Endometrial microvascular endothelial cells (primary cell): ENCODE results near the gene SGCD. TPM values are rescaled to one million over a fixed set of nuclear protein-coding genes. Genes with fewer than 3 reads are reported as not detected.

Source experiments
- in situ Hi-C: cut with HindIII; loops from 2 replicates; pipeline ENCODE4 v1.10.0; 2017; ENCODE audit warnings: low sequenced_read_pairs, low pct_unique_long_range_greater_than_20kb; ENCODE audit errors: inconsistent ontology term
- total RNA-seq: library from RNA; depleted of rRNA; stranded (reverse); fragments of >200 nt; gene quantifications from one replicate; pipeline ENCODE4 v1.2.3, GENCODE V29; 2015; ENCODE audit errors: inconsistent ontology term

Gene SGCD
- total RNA-seq: not detected

DNA sequence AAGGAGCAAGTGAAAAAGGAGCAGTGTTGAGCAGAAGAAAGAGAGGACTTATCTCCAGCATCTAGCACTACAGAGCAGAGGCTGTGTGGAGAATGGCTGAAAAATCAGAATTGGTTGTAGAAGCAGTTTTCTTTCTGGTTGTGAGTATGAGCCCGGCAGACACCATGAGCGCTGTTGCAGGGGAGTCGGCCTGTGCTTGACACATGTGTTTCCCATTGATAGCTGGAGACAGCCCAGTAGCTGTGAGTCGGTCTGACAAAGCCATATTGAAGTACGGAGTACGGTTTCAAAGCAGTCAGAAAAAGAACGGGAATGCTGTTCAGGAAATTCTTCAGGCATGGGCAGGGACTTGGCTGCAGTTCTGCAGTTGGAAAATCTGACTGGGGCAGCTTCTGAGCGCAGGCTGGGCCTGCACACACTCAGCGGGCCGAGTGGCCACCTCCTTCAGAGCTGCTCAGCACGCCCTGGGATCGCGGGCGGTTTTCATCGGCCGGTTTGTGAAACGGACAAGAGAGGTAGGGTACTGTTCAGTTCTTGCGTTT is at the start of gene SGCD:
Gene SGCD (plus strand): TSS at position 447 of the 542 bp plus-strand sequence.
- in situ Hi-C loops: no loop called here

- in situ Hi-C loops: no loop called here
Observed at GRCh38 chr5:156277290-156277689, 49.7 kb upstream of the SGCD start.

DNA sequence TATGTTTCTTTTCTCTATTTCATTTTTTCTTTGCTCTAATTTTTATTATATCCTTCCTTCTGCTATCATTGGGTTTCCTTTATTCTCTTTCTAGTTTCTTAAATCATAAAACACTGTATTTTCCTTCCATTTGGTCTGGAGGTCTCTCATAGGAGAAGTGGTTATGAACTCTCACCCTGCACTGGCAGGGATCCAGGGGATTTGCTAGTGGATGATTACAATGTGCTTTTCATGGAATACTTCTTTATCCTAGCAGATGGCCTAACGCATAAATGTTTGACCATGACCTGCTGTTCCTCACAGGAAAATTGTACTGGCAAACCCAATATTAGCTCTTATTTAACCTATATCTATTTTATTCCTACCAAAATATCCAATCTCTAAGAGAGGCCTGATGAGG is 31.5 kb upstream of the SGCD start:
- in situ Hi-C loops: no loop called here

DNA sequence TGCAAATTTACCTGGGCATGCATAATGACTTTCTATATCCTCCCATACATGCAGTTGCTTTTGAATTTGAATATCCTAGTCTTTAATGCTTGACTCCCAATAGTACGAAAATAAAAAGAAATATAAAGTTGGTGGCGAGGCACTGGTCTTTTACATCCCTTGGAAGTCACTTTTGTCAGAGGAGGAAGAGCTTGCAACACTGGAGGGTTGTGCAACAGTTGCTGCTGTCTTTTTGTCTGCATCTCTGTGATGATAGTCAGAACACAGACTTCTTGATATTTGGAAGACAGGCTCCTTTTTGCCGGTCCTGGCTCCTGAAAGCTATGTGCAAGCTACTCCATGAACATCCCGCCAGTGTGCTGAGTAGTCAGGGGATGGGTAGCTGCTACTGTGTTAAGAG is 16.8 kb upstream of the SGCD start:
- in situ Hi-C loops: no loop called here

- in situ Hi-C loops: no loop called here
Observed at GRCh38 chr5:156312897-156313694, 13.9 kb upstream of the SGCD start.

DNA sequence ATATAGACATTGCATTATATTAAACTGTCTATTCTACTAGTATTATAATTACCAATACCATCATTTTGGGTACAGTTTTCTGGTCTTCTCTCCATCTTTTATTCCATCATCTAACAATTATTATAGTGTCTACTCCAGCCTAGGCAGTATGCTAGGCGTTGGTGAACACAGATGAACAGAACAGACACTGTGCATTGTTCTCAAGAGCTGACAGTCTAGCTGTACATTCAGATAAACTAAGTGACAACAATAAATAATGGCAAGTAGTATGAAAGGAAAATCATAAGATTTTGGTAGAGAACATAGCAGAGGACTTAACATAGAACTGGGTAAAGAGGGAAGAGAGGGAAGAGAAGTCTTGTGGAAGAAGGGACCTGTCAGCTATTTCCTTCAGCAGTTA is 12.5 kb upstream of the SGCD start:
- in situ Hi-C loops: no loop called here

GRCh38 chr5:156322666-156323065 is 4.3 kb upstream of the SGCD start:
- in situ Hi-C loops: no loop called here

GRCh38 chr5:156327296-156327695 is 332 bp downstream of the SGCD start:
- in situ Hi-C loops: no loop called here

DNA sequence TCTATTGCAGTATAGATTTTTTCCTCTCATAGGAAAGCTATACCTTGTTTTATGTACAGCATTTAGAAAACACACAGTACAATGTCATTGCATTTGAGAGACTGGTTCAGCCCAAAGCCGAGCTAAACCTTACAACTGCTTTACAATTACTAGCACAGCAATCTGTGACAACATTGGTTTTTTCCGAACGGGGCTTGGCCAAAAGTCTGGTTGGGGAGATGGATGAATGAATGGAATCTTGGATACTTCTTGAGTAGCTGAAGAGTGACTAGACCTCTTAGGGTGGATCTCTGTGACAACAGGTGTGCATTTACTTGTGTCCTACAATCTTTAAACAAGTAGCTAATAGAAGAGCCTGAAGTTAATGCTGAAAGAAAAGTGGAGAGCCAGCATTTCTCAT is 1.2 kb downstream of the SGCD start:
- in situ Hi-C loops: no loop called here

DNA sequence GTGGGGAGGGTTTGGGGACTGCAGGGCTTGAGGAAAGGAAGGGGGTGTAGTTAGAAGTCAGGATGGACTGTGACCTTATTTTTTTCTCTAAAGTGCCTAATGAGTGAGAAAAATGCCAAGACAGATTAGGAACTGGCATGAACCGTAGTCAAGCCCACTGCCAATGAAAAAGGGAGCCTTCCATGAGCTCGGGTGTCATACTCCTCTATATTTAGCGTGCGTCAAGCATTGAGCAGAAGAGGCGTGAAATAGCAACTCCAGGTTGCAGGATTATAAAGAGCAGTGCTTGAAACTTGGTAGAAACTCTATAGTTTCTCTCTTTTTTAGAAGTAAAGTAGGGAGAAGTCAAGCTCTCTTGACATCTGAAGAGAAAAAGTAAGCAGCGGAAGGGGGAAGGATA is 1.8 kb downstream of the SGCD start:
- in situ Hi-C loops: no loop called here

GRCh38 chr5:156329171-156329611 is 2.2 kb downstream of the SGCD start:
- in situ Hi-C loops: no loop called here

DNA sequence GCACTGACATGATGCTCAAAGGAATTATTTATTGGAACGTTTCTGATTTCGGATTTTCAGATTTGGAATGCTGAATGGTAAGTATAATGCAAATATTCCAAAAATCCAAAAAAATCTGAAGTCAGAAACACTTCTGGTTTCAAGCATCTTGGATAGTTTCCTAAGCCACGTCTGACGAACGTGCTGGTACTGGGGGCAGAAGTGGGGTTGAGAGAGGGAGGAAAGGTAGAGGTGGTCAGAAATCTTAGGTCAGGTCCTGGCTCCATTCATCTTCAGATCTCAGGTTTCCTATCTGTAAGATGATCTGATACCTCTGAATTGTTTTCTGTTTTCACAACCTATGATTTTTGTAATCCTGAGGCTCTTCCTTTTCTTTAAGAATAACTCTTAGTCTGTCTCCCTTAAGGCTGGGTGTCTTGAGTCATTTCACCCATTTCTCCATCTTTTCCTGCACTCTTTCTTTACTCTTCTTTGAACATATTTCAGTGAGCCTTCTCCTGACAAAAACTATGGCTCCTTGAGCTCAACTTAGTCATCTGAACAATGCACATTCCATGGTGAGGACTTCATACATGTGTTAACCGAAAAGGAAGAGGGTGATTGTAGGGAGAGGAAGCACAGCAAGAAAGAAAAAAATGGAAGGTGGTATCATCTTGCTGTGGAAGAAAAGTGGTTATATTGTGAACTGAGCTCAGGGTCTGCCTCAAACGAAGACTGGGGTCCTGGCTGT is 3.3 kb downstream of the SGCD start:
- in situ Hi-C loops: no loop called here

GRCh38 chr5:156331181-156331580 is 4.2 kb downstream of the SGCD start:
- in situ Hi-C loops: no loop called here

DNA sequence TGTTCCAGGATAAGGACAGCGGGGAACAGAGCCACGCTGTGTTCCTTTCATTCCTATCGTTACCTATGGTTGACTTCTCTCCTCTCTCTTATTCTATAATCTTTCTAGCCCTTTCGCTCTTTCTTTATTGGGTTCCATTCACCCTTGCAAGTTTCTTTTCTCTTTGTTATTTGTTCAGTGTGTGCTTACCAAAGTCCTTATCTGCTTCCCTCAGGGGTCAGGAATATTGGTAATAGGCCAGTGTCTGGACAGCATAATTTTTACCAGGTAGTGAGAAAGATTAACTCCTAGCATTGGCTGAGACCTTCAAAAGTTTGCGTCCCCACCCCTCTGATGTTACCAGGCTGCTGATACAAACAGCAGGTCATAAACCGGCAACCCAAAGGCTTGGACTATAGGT is 4.9 kb downstream of the SGCD start:
- in situ Hi-C loops: no loop called here

DNA sequence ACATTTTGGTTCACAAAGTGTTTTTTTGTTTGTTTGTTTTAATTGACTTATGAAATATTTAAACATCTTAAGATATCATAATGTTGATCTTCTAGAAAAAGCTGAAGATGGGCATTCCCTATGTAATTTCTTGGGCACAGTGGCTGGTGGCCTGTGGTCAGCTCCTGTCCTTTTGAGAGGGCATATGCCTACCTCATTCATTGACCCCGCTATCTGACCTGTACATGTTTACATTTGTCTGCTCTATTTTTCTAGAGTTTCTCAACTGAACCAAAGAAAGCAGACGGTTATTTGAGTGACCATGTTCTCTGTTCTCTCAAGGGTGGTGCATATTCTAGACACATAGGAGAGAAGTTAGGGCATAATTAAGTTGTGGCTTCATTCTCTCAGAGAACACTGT is 5.3 kb downstream of the SGCD start:
- in situ Hi-C loops: no loop called here

DNA sequence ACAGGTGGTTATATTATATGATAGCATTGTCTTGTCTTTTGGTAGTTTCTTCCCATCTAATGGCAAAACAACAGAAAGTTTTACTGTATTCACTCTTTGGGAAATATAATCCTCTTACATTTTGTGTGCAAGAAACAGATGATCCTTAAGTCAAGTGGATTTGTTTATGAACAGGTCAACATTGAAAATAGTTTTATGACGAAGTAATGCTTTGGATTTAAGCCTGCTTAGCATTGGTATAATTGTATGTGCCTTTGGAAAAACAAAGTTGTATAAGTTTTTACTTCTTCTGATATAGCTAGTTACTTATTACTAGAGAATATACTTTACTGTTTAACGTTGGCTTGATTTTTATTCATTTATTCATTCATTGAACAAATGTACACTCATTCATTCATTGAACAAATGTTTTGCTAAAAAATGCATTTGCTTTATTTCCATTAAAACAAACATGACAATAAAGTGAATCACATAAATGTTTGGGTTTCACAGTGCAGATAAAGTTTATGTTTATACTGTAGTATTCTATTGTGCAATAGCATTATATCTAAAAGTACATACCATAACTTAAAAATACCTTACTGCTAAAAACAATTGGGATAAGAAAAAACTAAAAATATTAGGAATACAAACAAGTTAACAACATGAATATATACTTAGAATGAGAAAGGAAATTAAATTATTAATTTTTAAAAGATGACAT is 12.3 kb downstream of the SGCD start:
- in situ Hi-C loops: no loop called here

- in situ Hi-C loops: no loop called here
Observed at GRCh38 chr5:156340893-156341292, 13.9 kb downstream of the SGCD start.

GRCh38 chr5:156350256-156350655 is 23.3 kb downstream of the SGCD start:
- in situ Hi-C loops: no loop called here

- in situ Hi-C loops: no loop called here
Observed at GRCh38 chr5:156351423-156351822, 24.5 kb downstream of the SGCD start.
